ENCODE data around the gene FEZF2. TPM values are rescaled to one million over a fixed set of nuclear protein-coding genes. Genes with fewer than 3 reads are reported as not detected.

Gene FEZF2
- total and polyA plus RNA-seq, 2 of the 8 experiments (the other 6 are each of a cell fraction or from before 2014, with no cell fraction given), result 0.06 TPM; not detected in 1

GRCh38 chr3:62359531-62359930 is 13.8 kb downstream of the FEZF2 start:
- no peaks in the 10 kb centered on the region for H3K4me1 ChIP-seq (replicated peaks in 1 of 4; ENCODE audit: control insufficient read depth in 3 of 4, insufficient read depth in 4 of 4, low read length in 3 of 4)
- POLR2A ChIA-PET (ENCODE audit: partially characterized antibody), result no interaction called here

More at GRCh38 chr3:62359531-62359930, 13.8 kb downstream of the FEZF2 start:
- Histone ChIP-seq H3K18ac (ENCODE audit: extremely low read depth, low read length) (no peak overlapping the region), H3K4ac (replicated peaks; ENCODE audit: insufficient read length, low read depth, low read length) (no peak overlapping the region), H2BK120ac (replicated peaks; ENCODE audit: low read depth, low read length) (no peak overlapping the region), H4K8ac (ENCODE audit: extremely low read depth, insufficient read depth, low read length) (no peak overlapping the region), H3K79me1 (ENCODE audit: low read depth, low read length) (no peaks in the 10 kb centered on the region), H2AK5ac (ENCODE audit: low read depth, low read length) (no peak overlapping the region), H3K36me3 (ENCODE audit: control insufficient read depth in 2 of 4, insufficient read depth in 4 of 4, low read length in 3 of 4) (no peaks in the 10 kb centered on the region), H4K5ac (ENCODE audit: insufficient read length, low read depth, low read length) (no peak overlapping the region), H3K14ac (ENCODE audit: insufficient read length) (no peak overlapping the region), H2BK12ac (ENCODE audit: low read depth, low read length) (no peak overlapping the region), H2BK5ac (ENCODE audit: low read depth, low read length) (no peak overlapping the region), H3K79me2 (ENCODE audit: control insufficient read depth in 1 of 2, insufficient read depth in 2 of 2, low read length in 2 of 2) (no peaks in the 10 kb centered on the region), H3K4me2 (ENCODE audit: insufficient read depth in 1 of 2, low read depth in 2 of 2, low read length in 2 of 2) (no peak overlapping the region), H2BK20ac (ENCODE audit: low read length) (no peak overlapping the region), H2AFZ (ENCODE audit: low read length) (no peak overlapping the region), H3K23ac (ENCODE audit: insufficient read length) (no peak overlapping the region), H2BK15ac (ENCODE audit: low read length) (no peak overlapping the region), H3K9ac (replicated peaks in 1 of 4; ENCODE audit: extremely low read depth in 1 of 4, low read depth in 3 of 4, low read length in 3 of 4) (no peak overlapping the region), H3K4me3 (ENCODE audit: extremely low read depth in 1 of 4, insufficient read depth in 2 of 4, low read depth in 3 of 4, low read length in 4 of 4) (no peak overlapping the region), H3K27me3 (replicated peaks in 1 of 4; ENCODE audit: control insufficient read depth in 3 of 4, extremely low read depth in 1 of 4, insufficient read depth in 3 of 4, low read length in 3 of 4) (peaks cover 6 to 51% (median 35%) of the 10 kb centered on the region in 4 experiments), H3K56ac (replicated peaks; ENCODE audit: insufficient read length, low read depth, low read length) (no peak overlapping the region), H3K27ac (ENCODE audit: low read depth, low read length) (no peak overlapping the region), H4K20me1 (replicated peaks in 1 of 2; ENCODE audit: control insufficient read depth in 1 of 2, insufficient read depth in 2 of 2, low read length in 2 of 2) (no peaks in the 10 kb centered on the region), H3K23me2 (ENCODE audit: low read depth, low read length) (no peaks in the 10 kb centered on the region), H3K9me3 (ENCODE audit: insufficient read depth in 2 of 2, low read depth in 1 of 2, low read length in 1 of 2) (no peaks in the 10 kb centered on the region), H4K91ac (replicated peaks; ENCODE audit: insufficient read length, low read length) (no peak overlapping the region)
- 85% methylated on average over 4 of the region's 4 CpGs; no CpG with 5 or more reads in 1 of the 2 experiments for WGBS, 2 experiments (ENCODE audit: extremely low coverage in 1 of 2, insufficient coverage in 1 of 2, insufficient read length in 1 of 2, insufficient replicate concordance in 2 of 2, low coverage in 1 of 2, low lambda C conversion rate in 2 of 2, missing lambda C conversion rate in 1 of 2)
- TF ChIP-seq BCL11A (IDR thresholded peaks at IDR 0.05; ENCODE audit: low read depth in 2 of 2, low read length in 2 of 2) (no peak), EGR1 (IDR thresholded peaks at IDR 0.05; ENCODE audit: borderline replicate concordance, low read depth, low read length) (no peak), CBX8 (IDR thresholded peaks at IDR 0.05; ENCODE audit: borderline replicate concordance, low read depth, low read length) (no peak), POLR2A (IDR thresholded peaks at IDR 0.05; ENCODE audit: control extremely low read depth in 1 of 2, low read depth in 2 of 2, low read length in 2 of 2) (no peak), PHF8 (conservative IDR thresholded peaks at IDR 0.05; ENCODE audit: low read depth, low read length) (no peak), JUN (IDR thresholded peaks at IDR 0.05; ENCODE audit: low read depth, low read length) (no peak), KDM1A (IDR thresholded peaks at IDR 0.05; ENCODE audit: borderline replicate concordance, low read length) (no peak), ATF3 (IDR thresholded peaks at IDR 0.05; ENCODE audit: insufficient read depth, low read depth, low read length) (no peak)
- DNase-seq (ENCODE audit: low read depth in 1 of 2, low spot score in 2 of 2) (no peak), FAIRE-seq (no peak)
- CTCF ChIA-PET (ENCODE audit: partially characterized antibody), result interaction anchor here (0.6 to 3.3 kb wide), 8 partner anchors 13 to 199 kb away, joined by 3 to 14 read pairs (median 5); no protein-coding TSS in a partner anchor
